ENCODE results near the gene HOXA6.

DNA sequence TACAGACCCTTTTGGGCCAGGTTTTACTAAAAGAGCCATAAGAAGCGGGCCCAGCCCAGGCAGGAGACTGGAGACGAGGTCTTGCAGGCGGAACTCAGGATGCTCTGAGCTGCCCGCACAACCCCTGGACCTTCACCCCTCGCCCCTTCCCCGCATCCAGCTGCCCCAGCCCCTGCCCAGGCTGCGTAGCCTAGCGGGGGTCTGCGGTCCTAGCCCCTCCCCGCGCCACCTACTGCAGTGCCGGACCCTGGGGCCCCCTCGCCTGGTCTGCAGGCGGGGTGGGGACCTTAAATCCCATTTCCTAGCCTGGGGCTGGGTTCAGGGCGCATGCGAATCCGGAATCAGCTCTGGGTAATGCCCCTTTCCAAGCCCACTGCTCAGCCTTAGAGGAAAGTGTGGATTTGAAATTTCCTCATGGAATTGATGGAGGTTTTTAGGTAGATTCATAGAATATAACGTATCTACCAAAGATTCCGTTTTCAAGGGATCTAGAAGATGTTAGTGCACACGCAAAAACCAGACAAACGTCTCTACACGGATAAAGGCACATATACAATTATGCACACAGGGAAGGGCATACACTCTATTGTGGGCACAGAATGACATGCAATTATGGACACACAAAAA lies 5.4 kb upstream of the HOXA6 start:
- TF ChIP-seq EZH2phosphoT487 (IDR thresholded peaks at IDR 0.05; ENCODE audit: borderline replicate concordance) (no peak), POLR2AphosphoS5 (IDR thresholded peaks at IDR 0.05; ENCODE audit: low read depth, low read length) (no peak), ELF1 (IDR thresholded peaks at IDR 0.05; ENCODE audit: borderline replicate concordance, low read depth) (no peak), FOSL1 (IDR thresholded peaks at IDR 0.05; ENCODE audit: low read depth) (no peak), ATF3 (IDR thresholded peaks at IDR 0.05) (no peak), TCF7L2 (IDR thresholded peaks at IDR 0.05; ENCODE audit: borderline replicate concordance, extremely low read depth, insufficient read depth, insufficient read length) (no peak), RAD21 (IDR thresholded peaks at IDR 0.05; ENCODE audit: low read depth) (no peak), POLR2A (IDR thresholded peaks at IDR 0.05; ENCODE audit: borderline replicate concordance, extremely low read depth, insufficient read depth, insufficient read length) (no peak), EZH2 (IDR thresholded peaks at IDR 0.05) (no peak), JUND (IDR thresholded peaks at IDR 0.05) (no peak), REST (IDR thresholded peaks at IDR 0.05; ENCODE audit: low read depth) (no peak), SP1 (IDR thresholded peaks at IDR 0.05; ENCODE audit: low read depth) (no peak)
- TF ChIP-seq, protein P1, sequence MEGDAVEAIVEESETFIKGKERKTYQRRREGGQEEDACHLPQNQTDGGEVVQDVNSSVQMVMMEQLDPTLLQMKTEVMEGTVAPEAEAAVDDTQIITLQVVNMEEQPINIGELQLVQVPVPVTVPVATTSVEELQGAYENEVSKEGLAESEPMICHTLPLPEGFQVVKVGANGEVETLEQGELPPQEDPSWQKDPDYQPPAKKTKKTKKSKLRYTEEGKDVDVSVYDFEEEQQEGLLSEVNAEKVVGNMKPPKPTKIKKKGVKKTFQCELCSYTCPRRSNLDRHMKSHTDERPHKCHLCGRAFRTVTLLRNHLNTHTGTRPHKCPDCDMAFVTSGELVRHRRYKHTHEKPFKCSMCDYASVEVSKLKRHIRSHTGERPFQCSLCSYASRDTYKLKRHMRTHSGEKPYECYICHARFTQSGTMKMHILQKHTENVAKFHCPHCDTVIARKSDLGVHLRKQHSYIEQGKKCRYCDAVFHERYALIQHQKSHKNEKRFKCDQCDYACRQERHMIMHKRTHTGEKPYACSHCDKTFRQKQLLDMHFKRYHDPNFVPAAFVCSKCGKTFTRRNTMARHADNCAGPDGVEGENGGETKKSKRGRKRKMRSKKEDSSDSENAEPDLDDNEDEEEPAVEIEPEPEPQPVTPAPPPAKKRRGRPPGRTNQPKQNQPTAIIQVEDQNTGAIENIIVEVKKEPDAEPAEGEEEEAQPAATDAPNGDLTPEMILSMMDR (IDR thresholded peaks at IDR 0.05 in 2 of 3, conservative IDR thresholded peaks at IDR 0.05 in 1 of 3; ENCODE audit: borderline replicate concordance in 1 of 3, insufficient read depth in 1 of 3, low read depth in 2 of 3, low read length in 2 of 3): no peak
- TF ChIP-seq, protein P2, sequence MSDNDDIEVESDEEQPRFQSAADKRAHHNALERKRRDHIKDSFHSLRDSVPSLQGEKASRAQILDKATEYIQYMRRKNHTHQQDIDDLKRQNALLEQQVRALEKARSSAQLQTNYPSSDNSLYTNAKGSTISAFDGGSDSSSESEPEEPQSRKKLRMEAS (IDR thresholded peaks at IDR 0.05): no peak

Measured in HCT116 (cell line).